Stimulated activated CD8-positive, alpha-beta memory T cell treated with anti-CD3 and anti-CD28 coated beads, Interleukin-4, amount 100 ng/mL, for 4 hours (primary cell): ENCODE data around the gene SLC5A5.
"Not testable (repeated sequence)": the region's sequence is repeated elsewhere in the genome, so short reads cannot be mapped to it uniquely, and the experiment has no call there.

ENCODE experiments used
- DNase-seq, 2 donors: peaks; one replicate each; pipeline ENCODE4 v3.0.0-alpha.2; 2020; ENCODE audit warnings: low read depth in 2 of 2, low spot score in 1 of 2

SLC5A5 gene

GRCh38 chr19:17871032-17871877 is 490 bp upstream of the SLC5A5 start:
- no peak for DNase-seq

DNA sequence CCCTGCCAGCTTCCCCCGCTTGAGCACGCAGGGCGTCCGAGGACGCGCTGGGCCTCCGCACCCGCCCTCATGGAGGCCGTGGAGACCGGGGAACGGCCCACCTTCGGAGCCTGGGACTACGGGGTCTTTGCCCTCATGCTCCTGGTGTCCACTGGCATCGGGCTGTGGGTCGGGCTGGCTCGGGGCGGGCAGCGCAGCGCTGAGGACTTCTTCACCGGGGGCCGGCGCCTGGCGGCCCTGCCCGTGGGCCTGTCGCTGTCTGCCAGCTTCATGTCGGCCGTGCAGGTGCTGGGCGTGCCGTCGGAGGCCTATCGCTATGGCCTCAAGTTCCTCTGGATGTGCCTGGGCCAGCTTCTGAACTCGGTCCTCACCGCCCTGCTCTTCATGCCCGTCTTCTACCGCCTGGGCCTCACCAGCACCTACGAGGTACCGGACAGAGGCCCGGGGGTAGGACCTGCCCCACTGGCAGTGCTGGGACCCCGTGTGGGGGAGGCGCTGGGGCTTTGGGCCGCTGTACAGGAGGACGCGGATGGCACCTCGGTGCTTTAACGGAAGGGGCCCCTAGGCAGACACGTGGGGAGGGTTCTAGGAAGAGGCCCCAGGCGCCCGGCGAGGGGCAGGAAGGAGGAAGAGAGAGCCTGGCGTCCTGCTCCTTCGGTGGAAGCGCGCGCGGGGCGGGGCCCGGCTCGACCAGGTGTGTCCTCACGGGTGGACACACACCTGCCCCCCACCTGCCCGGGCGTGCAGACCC is 681 bp downstream of the SLC5A5 start:
- no peak for DNase-seq

- DNase-seq, result no peak
These were observed 2.3 kb downstream of the SLC5A5 start for GRCh38 chr19:17873786-17874757.

DNA sequence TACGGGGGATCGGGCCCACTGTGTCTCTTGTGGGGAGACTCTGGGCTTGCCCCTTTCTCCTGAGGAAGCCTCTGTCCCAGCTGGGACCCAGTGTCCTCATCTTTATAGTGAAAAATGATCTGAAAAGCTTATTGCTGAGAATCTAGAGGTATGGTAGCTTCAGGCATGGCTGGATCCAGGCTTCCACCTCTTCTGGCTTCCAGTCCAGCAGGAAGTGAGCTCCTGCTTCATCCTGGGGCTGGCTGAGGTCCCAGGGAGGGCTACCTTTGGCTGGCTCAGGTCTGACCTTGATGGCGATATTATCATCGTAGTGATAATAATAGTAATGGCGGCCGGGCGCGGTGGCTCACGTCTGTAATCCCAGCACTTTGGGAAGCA is 3.0 kb downstream of the SLC5A5 start:
- DNase-seq, result no peak

- DNase-seq, result no peak
These were observed 6.0 kb downstream of the SLC5A5 start for GRCh38 chr19:17877696-17878095.

DNA sequence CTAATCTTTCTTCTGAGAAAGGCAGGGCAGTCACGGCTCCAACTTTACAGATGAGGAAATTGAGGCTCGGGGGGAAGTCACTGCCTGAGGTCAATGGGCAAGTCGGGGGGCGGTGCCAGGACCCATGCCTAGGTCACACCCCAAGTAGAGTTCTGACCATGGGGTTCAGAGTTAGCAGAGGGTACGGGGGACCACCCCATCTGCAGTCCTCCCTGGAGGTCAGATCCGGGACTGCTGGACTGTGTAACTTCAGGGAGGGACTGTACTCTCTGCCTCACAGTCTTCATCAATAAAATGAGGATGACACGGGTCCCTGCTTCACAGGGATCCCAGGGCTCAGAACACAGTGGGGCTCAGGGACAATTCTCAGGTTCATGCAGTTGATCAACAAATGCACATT is 7.7 kb downstream of the SLC5A5 start:
- no peak for DNase-seq

DNA sequence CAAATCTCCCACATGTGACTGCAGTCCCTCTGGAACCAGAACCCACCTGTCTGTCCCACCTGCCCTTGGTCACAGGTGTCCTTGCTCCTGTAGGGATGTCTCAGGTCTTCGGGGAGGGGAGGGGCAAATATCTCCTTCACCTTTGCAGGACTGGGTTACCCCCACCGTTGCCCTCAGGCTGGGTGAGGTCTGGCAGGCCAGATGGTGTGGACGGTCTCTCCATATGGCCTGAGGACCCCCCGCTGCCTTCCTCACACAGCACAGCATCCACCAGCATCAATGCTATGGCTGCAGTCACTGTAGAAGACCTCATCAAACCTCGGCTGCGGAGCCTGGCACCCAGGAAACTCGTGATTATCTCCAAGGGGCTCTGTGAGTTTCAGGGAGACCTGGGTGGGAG is 10.0 kb downstream of the SLC5A5 start:
- DNase-seq, result no peak

- no peak for DNase-seq
These were observed 12.1 kb downstream of the SLC5A5 start for GRCh38 chr19:17883627-17884410.

DNA sequence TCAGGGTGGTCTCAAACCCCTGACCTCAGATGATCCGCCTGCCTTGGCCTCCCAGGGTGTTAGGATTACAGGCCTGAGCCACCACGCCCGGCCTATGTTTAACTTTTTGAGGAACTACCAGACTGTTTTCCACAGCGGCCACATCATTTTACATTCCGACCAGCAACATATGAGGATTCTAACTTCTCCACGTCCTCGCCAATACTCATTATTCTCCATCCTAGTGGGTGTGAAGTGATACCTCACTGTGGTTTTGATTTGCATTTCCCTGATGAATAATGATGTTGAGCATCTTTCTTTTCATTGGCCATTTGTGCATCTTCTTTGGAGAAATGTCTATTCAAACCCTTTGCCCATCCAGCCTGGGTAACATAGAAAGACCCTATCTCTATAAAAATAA is 14.8 kb downstream of the SLC5A5 start:
- DNase-seq, result no peak

DNA sequence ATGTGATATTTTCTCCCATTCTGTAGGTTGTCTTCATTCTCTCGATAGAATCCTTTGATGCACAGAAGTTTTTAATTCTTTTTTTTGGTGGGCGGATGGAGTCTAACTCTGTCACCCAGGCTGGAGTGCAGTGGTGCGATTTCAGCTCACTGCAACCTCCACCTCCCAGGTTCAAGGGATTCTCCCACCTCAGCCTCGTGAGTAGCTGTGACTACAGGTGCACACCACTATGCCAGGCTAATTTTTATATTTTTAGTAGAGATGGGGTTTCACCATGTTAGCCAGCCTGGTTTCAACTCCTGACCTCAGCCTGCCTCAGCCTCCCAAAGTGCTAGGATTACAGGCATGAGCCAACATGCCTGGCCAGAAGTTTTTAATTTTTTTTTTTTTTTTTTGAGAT is 15.5 kb downstream of the SLC5A5 start:
- not testable (repeated sequence) for DNase-seq

- no peak for DNase-seq
These were observed 16.5 kb downstream of the SLC5A5 start for GRCh38 chr19:17888260-17888659.

DNA sequence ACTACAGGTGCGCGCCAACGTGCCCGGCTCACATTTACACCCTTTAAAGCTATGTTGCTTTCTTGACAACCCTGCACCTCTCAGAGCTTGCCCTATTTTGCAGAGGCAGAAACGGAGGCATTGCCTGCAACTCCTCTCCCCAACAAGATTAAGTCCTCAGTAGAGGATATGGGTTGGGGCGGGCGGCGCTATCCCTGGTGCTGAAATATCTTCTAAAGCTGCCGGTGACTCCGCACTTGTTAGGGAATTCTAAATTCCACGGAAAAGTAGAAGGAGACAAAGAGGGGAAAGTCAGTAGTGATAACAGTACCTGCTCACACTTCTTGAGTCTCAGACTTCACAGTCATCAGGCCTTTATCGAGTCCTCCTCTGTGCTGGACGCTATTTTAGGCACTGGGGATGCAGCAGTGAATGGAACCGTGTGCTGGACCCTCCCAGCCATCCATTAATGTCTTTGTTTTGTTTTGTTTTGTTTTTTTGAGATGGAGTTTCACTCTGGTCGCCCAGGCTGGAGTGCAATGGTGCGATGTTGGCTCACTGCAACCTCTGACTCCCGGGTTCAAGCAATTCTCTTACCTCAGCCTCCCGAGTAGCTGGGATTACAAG is 18.0 kb downstream of the SLC5A5 start:
- DNase-seq, result no peak

DNA sequence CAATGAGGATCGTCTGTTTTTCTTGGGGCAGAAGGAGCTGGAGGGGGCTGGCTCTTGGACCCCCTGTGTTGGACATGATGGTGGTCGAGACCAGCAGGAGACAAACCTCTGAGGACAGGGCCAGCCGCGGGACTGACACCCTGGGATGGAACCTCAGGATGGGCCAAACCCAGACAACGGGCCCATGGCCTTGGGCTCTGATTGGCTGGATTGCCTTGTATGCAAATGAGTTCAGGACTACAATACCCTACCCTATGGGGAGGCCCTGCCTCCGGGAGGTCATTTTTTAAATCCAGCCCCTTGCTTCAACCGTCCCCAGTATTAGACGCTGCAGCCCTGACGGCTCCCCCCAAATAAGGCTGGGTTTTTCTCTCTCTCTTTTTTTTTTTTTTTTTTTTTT is 22.0 kb downstream of the SLC5A5 start:
- DNase-seq, result no peak

DNA sequence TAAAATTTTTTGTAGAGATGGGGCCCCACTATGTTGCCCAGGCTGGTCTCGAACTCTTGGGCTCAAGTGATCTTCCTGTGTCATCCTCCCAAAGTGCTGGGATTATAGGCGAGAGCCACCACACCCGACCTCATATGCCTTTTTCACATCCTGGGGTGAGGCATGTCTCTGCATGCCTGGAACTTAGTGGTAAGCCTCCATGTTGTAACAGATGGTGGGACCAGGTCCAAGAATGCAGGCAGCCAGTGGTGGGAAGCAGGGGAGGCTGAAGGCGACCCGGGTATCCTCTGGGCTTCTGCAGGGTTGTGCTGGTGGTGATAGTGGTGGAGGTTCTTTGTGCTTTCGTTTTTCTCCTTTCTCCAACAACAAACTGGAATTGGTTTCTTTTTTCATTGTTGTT is 31.0 kb downstream of the SLC5A5 start:
- no peak for DNase-seq

- DNase-seq, result no peak
These were observed 36.5 kb downstream of the SLC5A5 start for GRCh38 chr19:17908244-17908643.

GRCh38 chr19:17909003-17909732 is 37.4 kb downstream of the SLC5A5 start:
- no peak for DNase-seq

DNA sequence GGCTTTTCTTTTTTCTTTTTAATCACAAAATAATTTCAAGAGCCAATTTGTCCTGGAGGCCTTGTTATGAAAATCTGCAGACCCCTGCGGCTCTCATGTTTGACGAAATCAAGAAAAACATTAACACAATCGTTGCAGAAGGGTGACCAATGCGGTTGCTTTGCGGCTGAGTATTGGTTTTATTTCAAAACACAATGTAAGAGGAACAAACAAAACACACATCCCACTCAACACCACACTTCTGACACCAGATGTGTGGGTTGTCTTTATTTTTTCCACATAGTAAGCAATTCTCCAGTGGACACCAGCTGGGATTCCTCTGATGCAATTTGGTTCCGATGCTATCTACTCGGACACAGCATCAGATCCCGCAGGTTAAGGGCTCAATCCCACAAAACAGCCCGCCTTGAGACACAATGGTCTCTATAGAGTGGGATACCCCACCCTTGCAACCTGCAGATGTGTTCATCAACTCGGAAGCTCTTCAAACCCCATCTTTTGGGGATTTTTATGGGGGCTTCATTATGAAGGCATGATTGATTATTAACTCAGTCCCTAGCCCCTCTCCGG is 39.1 kb downstream of the SLC5A5 start:
- DNase-seq, result no peak

DNA sequence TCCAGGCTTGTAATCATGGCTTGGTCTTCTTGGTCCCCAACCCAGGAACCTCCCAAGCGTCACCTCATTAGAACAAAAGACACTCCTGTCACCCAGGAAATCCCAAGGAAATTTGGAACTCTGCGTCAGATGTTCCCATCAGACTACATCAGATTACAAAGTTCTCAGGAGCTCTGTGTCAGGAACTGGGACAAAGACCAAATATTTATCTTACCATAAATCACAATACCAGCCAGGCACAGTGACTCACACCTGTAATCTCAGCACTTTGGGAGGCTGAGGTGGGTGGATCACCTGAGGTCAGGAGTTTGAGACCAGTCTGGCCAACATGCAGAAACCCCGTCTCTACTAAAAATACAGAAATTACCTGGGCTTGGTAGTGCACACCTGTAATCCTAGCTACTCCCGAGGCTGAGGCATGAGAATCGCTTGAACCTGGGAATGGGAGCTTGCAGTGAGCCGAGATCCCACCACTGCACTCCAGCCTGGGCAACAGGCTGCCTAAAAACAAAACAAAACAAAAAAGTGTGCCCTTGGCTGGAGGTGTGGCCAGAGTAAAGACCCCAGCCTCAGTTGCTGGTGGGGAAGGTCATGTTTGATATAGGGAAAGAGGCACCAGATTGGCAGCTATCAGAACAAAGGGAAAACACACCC is 44.3 kb downstream of the SLC5A5 start:
- no peak for DNase-seq

- DNase-seq, result not testable (repeated sequence)
These were observed 46.4 kb downstream of the SLC5A5 start for GRCh38 chr19:17918151-17918550.
